Endothelial cell of umbilical vein (primary cell): ENCODE data around the gene MYO1B. TPM values are rescaled to one million over a fixed set of nuclear protein-coding genes. Genes with fewer than 3 reads are reported as not detected.
A peak's percentile ranks its signal among the peaks of the same experiment; 100 is the strongest.

Source experiments
- BruUV-seq: library from RNA; stranded (reverse); fragments of 400-500 nt; replicated peaks from 2 replicates; lab custom pipeline; 2021; lab: Mats Ljungman, UMichigan
- CTCF ChIA-PET: fragments of 300-600, 350-600 bp; sonication (Branson Sonifier 250); formaldehyde crosslinking; loops from one replicate; lab custom pipeline; 2021; ENCODE audit warnings: antibody characterized with exemption, inconsistent platforms; lab: Charles Lee
- POLR2A ChIA-PET: fragments of 300-600, 350-600 bp; sonication (Branson Sonifier 250); formaldehyde crosslinking; loops from one replicate; lab custom pipeline; 2021; ENCODE audit warnings: antibody characterized with exemption, inconsistent platforms; lab: Charles Lee
- DNase-seq: peaks from one replicate; pipeline ENCODE4 v3.0.0-alpha.2; 2011; ENCODE audit warnings: low read depth, low spot score
- FAIRE-seq: peaks from 2 replicates; lab custom pipeline; 2011; peaks lifted over from hg19 to GRCh38; lab: Jason Lieb, UNC
- H2AFZ ChIP-seq: 2 replicates; pipeline ENCODE4 v1.6.0; 2012; ENCODE audit warnings: low read depth, low read length, control low read depth, inconsistent platforms
- H3K27ac ChIP-seq: 2 replicates; pipeline ENCODE4 v1.5.1; 2011; ENCODE audit warnings: low read depth, mild to moderate bottlenecking, control low read depth, low read length, moderate library complexity; ENCODE audit not compliant: insufficient read depth
- H3K27me3 ChIP-seq, 2 experiments: 2 replicates each; pipeline versions ENCODE4 v1.6.0 to v1.6.1; 2011; ENCODE audit warnings: low read length in 2 of 2, mixed read lengths in 1 of 2; ENCODE audit not compliant: control insufficient read depth in 2 of 2, insufficient read depth in 2 of 2
- H3K36me3 ChIP-seq, 2 experiments: 2 replicates in 1 of 2; 3 replicates in 1 of 2; pipeline ENCODE4 v1.5.1; 2011; ENCODE audit warnings: low read length in 2 of 2, mild to moderate bottlenecking in 1 of 2, moderate library complexity in 1 of 2; ENCODE audit not compliant: control insufficient read depth in 2 of 2, insufficient read depth in 2 of 2; ENCODE audit errors: extremely low read depth in 1 of 2
- H3K4me1 ChIP-seq: 3 replicates; pipeline ENCODE4 v1.5.1; 2011; ENCODE audit warnings: mild to moderate bottlenecking, low read length; ENCODE audit not compliant: control insufficient read depth, insufficient read depth; ENCODE audit errors: extremely low read depth
- H3K4me2 ChIP-seq: 2 replicates; pipeline ENCODE4 v1.6.1; 2011; ENCODE audit warnings: low read length, control low read depth, mixed read lengths; ENCODE audit not compliant: insufficient read depth
- H3K4me3 ChIP-seq, 3 experiments: fragments of 200-600 bp in 1 of 3; sonication (generic), shearing (Covaris generic) in 1 of 3; replicated peaks in 1 of 3; 2 replicates each; pipeline ENCODE4 v1.5.1; 2011 to 2016; ENCODE audit warnings: control low read depth in 3 of 3, low read length in 3 of 3, mild to moderate bottlenecking in 2 of 3, inconsistent platforms in 1 of 3, low read depth in 1 of 3, moderate library complexity in 1 of 3; ENCODE audit not compliant: insufficient read depth in 1 of 3
- H3K79me2 ChIP-seq: 2 replicates; pipeline ENCODE4 v1.6.0; 2012; ENCODE audit warnings: low read length, inconsistent platforms; ENCODE audit not compliant: control insufficient read depth, insufficient read depth
- H3K9ac ChIP-seq: replicated peaks from 2 replicates; pipeline ENCODE3; 2011; ENCODE audit warnings: low read length, control low read depth; ENCODE audit not compliant: insufficient read depth; ENCODE audit errors: extremely low read depth
- H3K9me1 ChIP-seq: replicated peaks from 3 replicates; pipeline ENCODE4 v1.6.0; 2011; ENCODE audit warnings: mild to moderate bottlenecking, low read length; ENCODE audit not compliant: control insufficient read depth, insufficient read depth; ENCODE audit errors: extremely low read depth
- H3K9me3 ChIP-seq: replicated peaks from 2 replicates; pipeline ENCODE4 v1.5.1; 2012; ENCODE audit warnings: low read length, inconsistent platforms; ENCODE audit not compliant: control insufficient read depth, insufficient read depth
- H4K20me1 ChIP-seq: replicated peaks from 2 replicates; pipeline ENCODE3; 2011; ENCODE audit warnings: mild to moderate bottlenecking, low read length; ENCODE audit not compliant: control insufficient read depth, insufficient read depth; ENCODE audit errors: extremely low read depth
- EZH2 ChIP-seq: IDR thresholded peaks from 2 replicates; pipeline ENCODE4 v1.6.1; 2012; ENCODE audit warnings: borderline replicate concordance, low read depth, mild to moderate bottlenecking, moderate library complexity, low read length, inconsistent platforms; ENCODE audit not compliant: severe bottlenecking
- FOS ChIP-seq: IDR thresholded peaks from 2 replicates; pipeline ENCODE4 v1.6.1; 2011; ENCODE audit warnings: mild to moderate bottlenecking, low read length, moderate library complexity, borderline replicate concordance; ENCODE audit not compliant: insufficient read depth
- GATA2 ChIP-seq: IDR thresholded peaks from 2 replicates; pipeline ENCODE4 v1.7.0; 2011; ENCODE audit warnings: low read depth, mild to moderate bottlenecking, moderate library complexity, mixed read lengths, low read length; ENCODE audit not compliant: insufficient read length, insufficient read depth
- JUN ChIP-seq: IDR thresholded peaks from 2 replicates; pipeline ENCODE4 v1.6.1; 2011; ENCODE audit warnings: borderline replicate concordance, low read depth; ENCODE audit not compliant: insufficient read length, insufficient read depth
- MAX ChIP-seq: IDR thresholded peaks from 2 replicates; pipeline ENCODE4 v1.6.1; 2011; ENCODE audit not compliant: insufficient read depth, insufficient read length
- MYC ChIP-seq: IDR thresholded peaks from one replicate; pipeline ENCODE4 v1.6.1; 2011; ENCODE audit warnings: mild to moderate bottlenecking, low read depth, low read length
- POLR2A ChIP-seq: IDR thresholded peaks from 2 replicates; pipeline ENCODE4 v1.6.1; 2012; ENCODE audit warnings: low read depth, mild to moderate bottlenecking, control low read depth, low read length
- POLR2AphosphoS5 ChIP-seq: IDR thresholded peaks from 2 replicates; pipeline ENCODE4 v1.6.1; 2012; ENCODE audit warnings: low read depth, mild to moderate bottlenecking, control low read depth, low read length, moderate library complexity; ENCODE audit not compliant: insufficient read depth
- dilution Hi-C: fragments of 300-500 bp; cut with MboI; formaldehyde crosslinking; loops from one replicate; pipeline ENCODE4 v1.15.0; 2019; ENCODE audit warnings: low sequenced_read_pairs; ENCODE audit not compliant: extremely low pct_ligation_motif_present
- intact Hi-C: fragments of 100-400 bp; cut with micrococcal nuclease; formaldehyde crosslinking; loops from one replicate; pipeline ENCODE4 v1.10.0; 2022
- polyA plus RNA-seq, 4 experiments: library from polyadenylated mRNA; depleted of rRNA in 3 of 4; stranded (reverse) in 3 of 4; unstranded in 1 of 4; fragments of >200 nt; gene quantifications; 2 replicates each; pipeline versions ENCODE4 v1.2.1 to v1.2.3, GENCODE V29; 2011 to 2012; ENCODE audit warnings: missing spikeins in 1 of 4
- total RNA-seq: library from RNA; stranded (reverse); gene quantifications from 2 replicates; pipeline ENCODE4 v1.2.3, GENCODE V29; 2021
- TF ChIP-seq, protein P1 (sequence below), 2 donors: IDR thresholded peaks; 1 replicate in 1 of 2; 2 replicates in 1 of 2; pipeline ENCODE4 v1.5.1; 2011; ENCODE audit warnings: low read length in 2 of 2, mild to moderate bottlenecking in 2 of 2, moderate library complexity in 2 of 2, control low read depth in 1 of 2, inconsistent platforms in 1 of 2, low read depth in 1 of 2; ENCODE audit not compliant: insufficient read depth in 1 of 2; ENCODE audit errors: extremely low read depth in 1 of 2

MYO1B gene
- total and polyA plus RNA-seq, 2 donors (not counting 3 experiments of a cell fraction or from before 2014, with no cell fraction given) = 8.7 to 51.1 TPM

- H3K9me3 ChIP-seq = no peaks in the 10 kb centered on the region
- no peaks in the 10 kb centered on the region for H4K20me1 ChIP-seq
- H3K27ac ChIP-seq = no peak overlapping the region
- intact Hi-C loops (no loop called here), dilution Hi-C loops (no loop called here)
- DNase-seq (no peak), FAIRE-seq (no peak)
- CTCF ChIA-PET = no interaction called here
- POLR2A ChIA-PET = no interaction called here
- H3K4me3 ChIP-seq = no peak overlapping the region
- H3K4me1 ChIP-seq = no peaks in the 10 kb centered on the region
- H3K9me1 ChIP-seq = no peaks in the 10 kb centered on the region
- H3K27me3 ChIP-seq = no peaks in the 10 kb centered on the region
- H2AFZ ChIP-seq = no peak overlapping the region
- H3K36me3 ChIP-seq = no peaks in the 10 kb centered on the region
- no peak overlapping the region for H3K9ac ChIP-seq
- H3K4me2 ChIP-seq = no peak overlapping the region
- BruUV-seq = no TSS peak
- no peaks in the 10 kb centered on the region for H3K79me2 ChIP-seq
- TF ChIP-seq MAX (no peak), POLR2AphosphoS5 (no peak), FOS (no peak), MYC (no peak)
Observed at GRCh38 chr2:191292869-191293268, 47.7 kb downstream of the MYO1B start.

- H3K9ac ChIP-seq = no peak overlapping the region
- no peak overlapping the region for H3K27ac ChIP-seq
- H3K9me1 ChIP-seq = no peaks in the 10 kb centered on the region
- FAIRE-seq (peak; percentile 28), DNase-seq (no peak)
- no peaks in the 10 kb centered on the region for H3K36me3 ChIP-seq
- POLR2A ChIA-PET = no interaction called here
- CTCF ChIA-PET = no interaction called here
- TF ChIP-seq POLR2A (no peak), POLR2AphosphoS5 (no peak), MYC (no peak), MAX (no peak), FOS (no peak), EZH2 (no peak), JUN (no peak), GATA2 (no peak)
- TF ChIP-seq, protein P1, sequence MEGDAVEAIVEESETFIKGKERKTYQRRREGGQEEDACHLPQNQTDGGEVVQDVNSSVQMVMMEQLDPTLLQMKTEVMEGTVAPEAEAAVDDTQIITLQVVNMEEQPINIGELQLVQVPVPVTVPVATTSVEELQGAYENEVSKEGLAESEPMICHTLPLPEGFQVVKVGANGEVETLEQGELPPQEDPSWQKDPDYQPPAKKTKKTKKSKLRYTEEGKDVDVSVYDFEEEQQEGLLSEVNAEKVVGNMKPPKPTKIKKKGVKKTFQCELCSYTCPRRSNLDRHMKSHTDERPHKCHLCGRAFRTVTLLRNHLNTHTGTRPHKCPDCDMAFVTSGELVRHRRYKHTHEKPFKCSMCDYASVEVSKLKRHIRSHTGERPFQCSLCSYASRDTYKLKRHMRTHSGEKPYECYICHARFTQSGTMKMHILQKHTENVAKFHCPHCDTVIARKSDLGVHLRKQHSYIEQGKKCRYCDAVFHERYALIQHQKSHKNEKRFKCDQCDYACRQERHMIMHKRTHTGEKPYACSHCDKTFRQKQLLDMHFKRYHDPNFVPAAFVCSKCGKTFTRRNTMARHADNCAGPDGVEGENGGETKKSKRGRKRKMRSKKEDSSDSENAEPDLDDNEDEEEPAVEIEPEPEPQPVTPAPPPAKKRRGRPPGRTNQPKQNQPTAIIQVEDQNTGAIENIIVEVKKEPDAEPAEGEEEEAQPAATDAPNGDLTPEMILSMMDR (IDR thresholded peaks at IDR 0.05; ENCODE audit: extremely low read depth in 1 of 2, insufficient read depth in 1 of 2, low read depth in 1 of 2, low read length in 2 of 2) = no peak
- no peaks in the 10 kb centered on the region for H3K9me3 ChIP-seq
- no peaks in the 10 kb centered on the region for H3K79me2 ChIP-seq
- no peak overlapping the region for H2AFZ ChIP-seq
- no peaks in the 10 kb centered on the region for H4K20me1 ChIP-seq
- no peaks in the 10 kb centered on the region for H3K4me1 ChIP-seq
- intact Hi-C loops (no loop called here), dilution Hi-C loops (no loop called here)
- H3K4me2 ChIP-seq = no peak overlapping the region
- no peaks in the 10 kb centered on the region for H3K27me3 ChIP-seq
- no TSS peak for BruUV-seq
- no peak overlapping the region for H3K4me3 ChIP-seq
Observed at GRCh38 chr2:191295088-191295487, 49.9 kb downstream of the MYO1B start.
